GM10248 (cell line): ENCODE measurements around the gene FIG4.
"Not testable (repeated sequence)": the region's sequence is repeated elsewhere in the genome, so short reads cannot be mapped to it uniquely, and the experiment has no call there.

Experiments
- CTCF ChIA-PET: fragments of 300-600 bp; sonication (Branson Sonifier 250); formaldehyde crosslinking; extraction: SDS; loops from one replicate; lab custom pipeline; 2021; ENCODE audit warnings: antibody characterized with exemption; lab: Yijun Ruan, JAX
- POLR2A ChIA-PET: fragments of 350-650 bp; sonication (Branson Sonifier 250); formaldehyde crosslinking; extraction: SDS; loops from one replicate; lab custom pipeline; 2020; ENCODE audit warnings: antibody characterized with exemption; lab: Yijun Ruan, JAX
- DNase-seq: peaks from one replicate; pipeline ENCODE4 v3.0.0; 2012; ENCODE audit errors: extremely low spot score
- TF ChIP-seq, protein P1 (sequence below): IDR thresholded peaks from 2 replicates; pipeline ENCODE4 v1.5.1; 2012; ENCODE audit warnings: mild to moderate bottlenecking, low read depth; ENCODE audit errors: extremely low read depth, missing control alignments, control extremely low read depth

FIG4 gene

GRCh38 chr6:109852713-109853112, 161.6 kb downstream of the FIG4 start:
- CTCF ChIA-PET, result no interaction called here
- DNase-seq, result no peak
- POLR2A ChIA-PET, result no interaction called here
- TF ChIP-seq, protein P1, sequence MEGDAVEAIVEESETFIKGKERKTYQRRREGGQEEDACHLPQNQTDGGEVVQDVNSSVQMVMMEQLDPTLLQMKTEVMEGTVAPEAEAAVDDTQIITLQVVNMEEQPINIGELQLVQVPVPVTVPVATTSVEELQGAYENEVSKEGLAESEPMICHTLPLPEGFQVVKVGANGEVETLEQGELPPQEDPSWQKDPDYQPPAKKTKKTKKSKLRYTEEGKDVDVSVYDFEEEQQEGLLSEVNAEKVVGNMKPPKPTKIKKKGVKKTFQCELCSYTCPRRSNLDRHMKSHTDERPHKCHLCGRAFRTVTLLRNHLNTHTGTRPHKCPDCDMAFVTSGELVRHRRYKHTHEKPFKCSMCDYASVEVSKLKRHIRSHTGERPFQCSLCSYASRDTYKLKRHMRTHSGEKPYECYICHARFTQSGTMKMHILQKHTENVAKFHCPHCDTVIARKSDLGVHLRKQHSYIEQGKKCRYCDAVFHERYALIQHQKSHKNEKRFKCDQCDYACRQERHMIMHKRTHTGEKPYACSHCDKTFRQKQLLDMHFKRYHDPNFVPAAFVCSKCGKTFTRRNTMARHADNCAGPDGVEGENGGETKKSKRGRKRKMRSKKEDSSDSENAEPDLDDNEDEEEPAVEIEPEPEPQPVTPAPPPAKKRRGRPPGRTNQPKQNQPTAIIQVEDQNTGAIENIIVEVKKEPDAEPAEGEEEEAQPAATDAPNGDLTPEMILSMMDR, result no peak

DNA sequence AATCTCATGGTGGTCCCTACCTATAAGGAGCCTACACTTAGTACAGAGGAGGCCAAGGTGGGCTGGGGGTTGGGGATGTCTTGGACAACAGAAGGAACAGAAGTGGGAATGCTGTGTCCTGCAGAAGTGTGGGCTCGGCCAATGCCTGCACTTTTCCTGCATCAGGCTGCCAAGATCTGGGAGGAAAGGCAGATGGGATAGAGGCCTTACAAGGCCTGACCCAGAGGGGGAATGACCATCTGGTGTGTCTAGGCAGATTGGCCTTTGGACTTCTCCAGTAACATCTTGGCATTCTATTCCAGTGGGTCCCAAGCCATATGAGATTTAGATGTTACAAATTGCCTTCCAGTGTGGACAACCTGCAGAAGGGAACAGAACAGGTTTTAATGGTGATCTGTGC, 162.3 kb downstream of the FIG4 start:
- DNase-seq, result no peak
- CTCF ChIA-PET, result no interaction called here
- TF ChIP-seq, protein P1, result no peak
- POLR2A ChIA-PET, result no interaction called here

- TF ChIP-seq, protein P1, result no peak
- ChIA-PET CTCF (no interaction called here), POLR2A (no interaction called here)
- no peak for DNase-seq
Observed at GRCh38 chr6:109853951-109854350, 162.9 kb downstream of the FIG4 start.

DNA sequence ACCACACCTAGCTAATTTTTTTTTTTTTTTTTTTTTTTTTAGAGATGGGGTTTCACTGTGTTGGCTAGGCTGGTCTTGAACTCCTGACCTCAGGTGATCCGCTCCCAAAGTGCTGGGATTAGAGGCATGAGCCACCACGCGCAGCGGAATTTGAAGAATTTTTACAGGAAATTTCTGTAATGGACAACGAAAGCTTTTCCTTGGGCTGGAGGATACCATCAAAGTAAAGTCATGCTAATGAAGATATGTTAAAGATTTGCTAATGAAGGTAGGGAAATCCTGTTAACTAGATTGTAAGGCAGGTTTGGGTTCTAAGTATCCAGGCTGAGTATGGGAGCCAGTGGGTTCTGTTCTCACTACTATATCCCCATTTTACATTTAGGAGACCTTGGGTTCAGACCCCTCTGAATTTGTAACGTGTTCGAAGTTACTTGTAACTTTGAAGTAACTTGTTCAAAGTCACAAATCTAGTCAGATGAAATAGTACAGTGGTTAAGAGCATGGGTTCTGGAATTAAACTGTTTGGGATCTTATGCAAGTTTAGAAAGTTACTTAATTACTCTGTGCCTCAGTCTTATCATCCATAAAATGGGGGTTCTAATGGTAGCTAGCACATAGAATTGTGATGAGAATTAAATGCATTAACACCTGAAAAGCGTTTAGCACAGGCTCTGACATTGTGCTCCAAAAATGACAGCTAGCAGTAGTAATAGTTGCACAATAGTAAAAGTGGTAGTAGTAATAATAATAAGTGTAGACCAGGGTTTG, 163.6 kb downstream of the FIG4 start:
- no peak for DNase-seq
- CTCF ChIA-PET, result no interaction called here
- TF ChIP-seq, protein P1, result no peak
- POLR2A ChIA-PET, result no interaction called here

DNA sequence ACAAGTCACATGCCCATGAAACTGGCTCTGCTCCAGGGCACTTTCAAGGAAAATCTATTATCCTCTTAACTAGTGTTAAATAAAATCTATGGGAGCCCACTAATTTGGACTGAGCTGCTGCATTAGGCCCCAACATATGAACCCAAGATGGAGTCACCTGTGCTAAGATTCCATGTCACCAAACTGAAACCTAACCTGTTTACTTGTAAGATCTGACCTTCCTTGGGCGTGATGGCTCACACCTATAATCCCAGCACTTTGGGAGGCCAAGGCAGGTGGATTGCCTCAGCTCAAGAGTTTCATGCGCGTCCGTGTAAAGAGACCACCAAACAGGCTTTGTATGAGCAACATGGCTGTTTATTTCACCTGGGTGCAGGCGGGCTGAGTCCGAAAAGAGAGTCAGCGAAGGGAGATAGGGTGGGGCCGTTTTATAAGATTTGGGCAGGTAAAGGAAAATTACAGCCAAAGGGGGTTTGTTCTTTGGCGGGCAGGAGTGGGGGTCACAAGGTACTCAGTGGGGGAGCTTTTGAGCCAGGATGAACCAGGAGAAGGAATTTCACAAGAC, 164.5 kb downstream of the FIG4 start:
- DNase-seq, CTCF ChIA-PET, POLR2A ChIA-PET: not testable (repeated sequence)

DNA sequence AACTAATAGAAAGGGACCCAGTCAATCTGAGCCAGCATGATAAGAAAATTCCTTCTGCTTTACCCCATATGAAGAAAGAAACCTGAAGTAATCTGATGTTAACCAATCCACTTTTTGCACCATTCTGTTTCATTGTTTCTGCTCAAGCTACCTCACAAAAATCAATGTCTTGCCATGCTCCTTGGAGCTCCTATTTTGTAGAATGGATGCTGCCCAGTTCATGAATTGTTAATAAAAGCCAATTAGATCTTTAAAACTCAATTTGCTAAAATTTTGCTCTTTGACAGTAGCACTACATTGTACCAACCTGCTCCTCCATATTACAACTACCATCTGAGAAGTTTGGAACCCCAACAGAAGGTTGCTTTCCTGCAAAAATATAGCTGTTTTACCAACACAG, 170.8 kb downstream of the FIG4 start:
- CTCF ChIA-PET, result interaction anchor here (0.9 to 1.4 kb wide), 2 partner anchors 157 to 178 kb away, joined by 3 read pairs; no protein-coding TSS in a partner anchor
- POLR2A ChIA-PET, result no interaction called here
- TF ChIP-seq, protein P1, result no peak
- DNase-seq, result no peak

- ChIA-PET POLR2A (no interaction called here), CTCF (interaction anchor here (1.4 to 1.6 kb wide), 2 partner anchors 19 to 176 kb away, joined by 3 to 6 read pairs; no protein-coding TSS in a partner anchor)
- TF ChIP-seq, protein P1, result no peak
- DNase-seq, result no peak
Observed at GRCh38 chr6:109864050-109864449, 173.0 kb downstream of the FIG4 start.
